Panc1 (cell line): ENCODE data around the gene SLFN12. TPM values are rescaled to one million over a fixed set of nuclear protein-coding genes. Genes with fewer than 3 reads are reported as not detected.

Experiments used
- ATAC-seq: fragments of 200-7000 bp; cut with Tn5 transposase; 2 replicates; pipeline ENCODE4 v1.9.1; 2020; ENCODE audit warnings: mild to moderate bottlenecking, moderate library complexity
- BruUV-seq: library from RNA; stranded (reverse); fragments of 400-500 nt; replicated peaks from 2 replicates; lab custom pipeline; 2021; lab: Mats Ljungman, UMichigan
- CTCF ChIA-PET: fragments of 300-600 bp; sonication (Branson Sonifier 250); formaldehyde crosslinking; loops from one replicate; lab custom pipeline; 2022; ENCODE audit warnings: antibody characterized with exemption; lab: Charles Lee
- POLR2A ChIA-PET: fragments of 300-600 bp; sonication (Branson Sonifier 250); formaldehyde crosslinking; loops from one replicate; lab custom pipeline; 2022; ENCODE audit warnings: antibody characterized with exemption; lab: Charles Lee
- DNase-seq: peaks from one replicate; pipeline ENCODE4 v3.0.0-alpha.2; 2010; ENCODE audit warnings: low read depth, low spot score
- H3K27ac ChIP-seq: 2 replicates; pipeline ENCODE4 v1.5.1; 2011; ENCODE audit warnings: mild to moderate bottlenecking, low read length, inconsistent platforms
- H3K27me3 ChIP-seq: fragments of 200-500 bp; sonication (Bioruptor generic); 2 replicates; pipeline ENCODE4 v1.6.0; 2014; ENCODE audit warnings: low read length, inconsistent platforms; ENCODE audit not compliant: control insufficient read depth, insufficient read depth
- H3K36me3 ChIP-seq: fragments of 200-500 bp; sonication (Bioruptor generic); 2 replicates; pipeline ENCODE4 v1.5.1; 2014; ENCODE audit warnings: inconsistent platforms, mild to moderate bottlenecking, low read length, moderate library complexity; ENCODE audit not compliant: control insufficient read depth, insufficient read depth
- H3K4me1 ChIP-seq: 2 replicates; pipeline ENCODE4 v1.5.1; 2011; ENCODE audit warnings: inconsistent platforms, mild to moderate bottlenecking, low read length, moderate library complexity; ENCODE audit not compliant: control insufficient read depth, insufficient read depth
- H3K4me3 ChIP-seq, 2 experiments: 2 replicates each; pipeline ENCODE4 v1.5.1; 2011 to 2012; ENCODE audit warnings: low read depth in 2 of 2, low read length in 2 of 2, mild to moderate bottlenecking in 2 of 2, inconsistent platforms in 1 of 2, moderate library complexity in 1 of 2
- H3K9me3 ChIP-seq: fragments of 200-500 bp; sonication (Bioruptor generic); 2 replicates; pipeline ENCODE4 v1.5.1; 2014; ENCODE audit warnings: low read depth, mild to moderate bottlenecking, inconsistent platforms, low read length, moderate library complexity; ENCODE audit not compliant: control insufficient read depth, insufficient read depth
- CTCF ChIP-seq: fragments of 450-650 bp; IDR thresholded peaks from 2 replicates; pipeline ENCODE4 v1.5.1; 2017; ENCODE audit warnings: mild to moderate bottlenecking
- POLR2AphosphoS5 ChIP-seq: IDR thresholded peaks from 2 replicates; pipeline ENCODE4 v1.6.1; 2012; ENCODE audit warnings: mild to moderate bottlenecking, low read depth, low read length, moderate library complexity
- REST ChIP-seq, 2 experiments: IDR thresholded peaks; 2 replicates each; pipeline ENCODE4 v1.6.1; 2011 to 2012; ENCODE audit warnings: low read depth in 2 of 2, control low read depth in 1 of 2, low read length in 1 of 2, mild to moderate bottlenecking in 1 of 2, moderate library complexity in 1 of 2; ENCODE audit not compliant: insufficient read depth in 1 of 2
- SIN3A ChIP-seq: IDR thresholded peaks from 2 replicates; pipeline ENCODE4 v1.6.1; 2012; ENCODE audit warnings: low read depth, mild to moderate bottlenecking, low read length, moderate library complexity, borderline replicate concordance; ENCODE audit not compliant: insufficient read depth
- TCF7L2 ChIP-seq: IDR thresholded peaks from 2 replicates; pipeline ENCODE4 v1.6.1; 2011; ENCODE audit warnings: mild to moderate bottlenecking, low read depth, low read length, inconsistent platforms
- in situ Hi-C: cut with HindIII; loops from 2 replicates; pipeline ENCODE4 v1.10.0; 2016; ENCODE audit warnings: low sequenced_read_pairs, low pct_unique_long_range_greater_than_20kb
- intact Hi-C: fragments of 100-400 bp; cut with micrococcal nuclease; formaldehyde crosslinking; loops from one replicate; pipeline ENCODE4 v1.10.0; 2022; ENCODE audit not compliant: unreplicated experiment
- total RNA-seq: library from RNA; stranded (reverse); gene quantifications from one replicate; pipeline ENCODE4 v1.2.1, GENCODE V29; 2021; ENCODE audit not compliant: unreplicated experiment

The SLFN12 gene
- total RNA-seq, 1 experiment from 2014 or later = 35.2 TPM

- no peaks in the 10 kb centered on the region for H3K9me3 ChIP-seq
- no peaks in the 10 kb centered on the region for H3K27me3 ChIP-seq
- intact Hi-C loops = no loop called here
- POLR2A ChIA-PET = no interaction called here
- BruUV-seq = no TSS peak
- DNase-seq = no peak
- no peak overlapping the region for H3K4me3 ChIP-seq
- no peak overlapping the region for H3K27ac ChIP-seq
- CTCF ChIA-PET = no interaction called here
- no peaks in the 10 kb centered on the region for H3K4me1 ChIP-seq
- 0 out of 2 replicates have a peak, but pooled peaks cover 2% of the 10 kb centered on the region for H3K36me3 ChIP-seq
- in situ Hi-C loops = no loop called here
- TF ChIP-seq POLR2AphosphoS5 (no peak), REST (IDR thresholded peaks at IDR 0.05; ENCODE audit: insufficient read depth in 1 of 2, low read depth in 2 of 2, low read length in 1 of 2) (no peak), CTCF (no peak), SIN3A (no peak), TCF7L2 (no peak)
- ATAC-seq = no peak
Measured at GRCh38 chr17:35407531-35407930, 24.8 kb downstream of the SLFN12 start.

- no peak for DNase-seq
- Histone ChIP-seq H3K9me3 (no peaks in the 10 kb centered on the region), H3K27ac (no peak overlapping the region), H3K4me1 (no peaks in the 10 kb centered on the region), H3K27me3 (no peaks in the 10 kb centered on the region), H3K36me3 (0 out of 2 replicates have a peak, but pooled peaks cover 2% of the 10 kb centered on the region), H3K4me3 (no peak overlapping the region)
- TF ChIP-seq POLR2AphosphoS5 = no peak
- no peak for TF ChIP-seq REST (IDR thresholded peaks at IDR 0.05; ENCODE audit: insufficient read depth in 1 of 2, low read depth in 2 of 2, low read length in 1 of 2)
- no peak for TF ChIP-seq TCF7L2
- TF ChIP-seq CTCF = no peak
- no peak for TF ChIP-seq SIN3A
- no peak for ATAC-seq
- intact Hi-C loops = no loop called here
- CTCF ChIA-PET = no interaction called here
- POLR2A ChIA-PET = no interaction called here
- in situ Hi-C loops = no loop called here
- BruUV-seq = no TSS peak
Measured at GRCh38 chr17:35406568-35406967, 25.7 kb downstream of the SLFN12 start.
